ENCODE measurements around the gene RHBDL3. TPM values are rescaled to one million over a fixed set of nuclear protein-coding genes. Genes with fewer than 3 reads are reported as not detected.

Gene RHBDL3
- total RNA-seq, 1 donor, result 0.09 TPM

DNA sequence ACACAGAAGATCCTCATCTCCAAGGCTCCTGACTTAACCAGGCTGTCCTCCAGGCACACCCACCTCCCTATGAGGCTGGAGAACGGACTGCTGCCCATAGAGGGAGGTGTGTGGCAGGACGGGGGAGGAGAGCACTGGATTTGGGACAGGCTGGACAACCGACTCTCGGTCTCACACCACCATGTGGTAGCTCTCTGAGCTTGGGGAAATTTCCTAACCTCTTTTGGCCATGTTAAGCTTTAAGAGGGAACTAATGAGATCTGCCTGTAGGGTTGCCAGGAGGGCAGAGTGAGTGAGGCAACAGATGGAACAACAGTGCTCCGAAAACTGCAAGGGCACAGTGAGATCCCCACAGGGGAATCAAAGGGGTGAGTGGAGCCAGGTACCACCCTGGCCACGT, 32.7 kb downstream of the RHBDL3 start:
- DNase-seq (ENCODE audit: low read depth), result no peak

DNA sequence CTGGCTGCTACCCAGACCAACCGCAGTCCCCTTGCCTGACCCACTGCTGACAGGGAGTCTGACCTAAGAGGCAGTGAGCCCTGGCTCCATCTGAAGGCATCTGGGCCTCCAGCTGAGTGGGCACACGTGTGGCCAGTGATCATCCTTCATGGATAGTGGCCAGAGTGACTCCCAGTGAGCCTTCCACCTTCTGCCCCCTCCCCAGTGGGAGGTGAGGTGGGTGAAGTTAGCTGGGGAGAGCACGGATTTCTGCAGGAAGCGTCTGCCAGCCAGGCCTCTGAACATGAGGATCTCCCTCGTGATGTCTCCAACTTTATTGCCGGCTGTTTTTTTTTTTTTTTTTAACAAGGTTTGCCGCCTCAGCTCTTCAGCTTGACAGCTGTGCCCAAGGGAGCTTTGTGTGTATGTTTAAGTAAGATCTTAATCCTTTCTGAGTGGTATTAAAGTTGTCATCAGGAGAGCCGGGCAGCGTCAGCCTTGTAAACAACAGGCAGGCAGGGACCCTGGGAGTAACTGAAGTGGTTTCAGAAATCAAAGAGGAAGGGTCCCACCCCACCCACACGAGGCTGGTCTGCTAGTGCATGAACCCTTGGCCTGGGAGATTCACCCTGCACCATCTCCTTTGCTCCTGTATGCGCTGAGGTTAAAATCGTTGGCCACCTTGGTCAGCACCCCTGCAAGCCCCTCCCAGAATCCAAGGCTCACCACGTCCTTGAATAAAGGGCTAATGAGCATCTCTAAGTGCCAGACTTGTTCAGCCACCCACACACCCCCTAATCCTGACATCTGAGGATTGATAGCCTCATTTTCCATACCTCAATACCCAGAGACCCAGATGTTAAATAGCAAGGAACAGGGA, 33.3 kb downstream of the RHBDL3 start:
- TF ChIP-seq, protein P1, sequence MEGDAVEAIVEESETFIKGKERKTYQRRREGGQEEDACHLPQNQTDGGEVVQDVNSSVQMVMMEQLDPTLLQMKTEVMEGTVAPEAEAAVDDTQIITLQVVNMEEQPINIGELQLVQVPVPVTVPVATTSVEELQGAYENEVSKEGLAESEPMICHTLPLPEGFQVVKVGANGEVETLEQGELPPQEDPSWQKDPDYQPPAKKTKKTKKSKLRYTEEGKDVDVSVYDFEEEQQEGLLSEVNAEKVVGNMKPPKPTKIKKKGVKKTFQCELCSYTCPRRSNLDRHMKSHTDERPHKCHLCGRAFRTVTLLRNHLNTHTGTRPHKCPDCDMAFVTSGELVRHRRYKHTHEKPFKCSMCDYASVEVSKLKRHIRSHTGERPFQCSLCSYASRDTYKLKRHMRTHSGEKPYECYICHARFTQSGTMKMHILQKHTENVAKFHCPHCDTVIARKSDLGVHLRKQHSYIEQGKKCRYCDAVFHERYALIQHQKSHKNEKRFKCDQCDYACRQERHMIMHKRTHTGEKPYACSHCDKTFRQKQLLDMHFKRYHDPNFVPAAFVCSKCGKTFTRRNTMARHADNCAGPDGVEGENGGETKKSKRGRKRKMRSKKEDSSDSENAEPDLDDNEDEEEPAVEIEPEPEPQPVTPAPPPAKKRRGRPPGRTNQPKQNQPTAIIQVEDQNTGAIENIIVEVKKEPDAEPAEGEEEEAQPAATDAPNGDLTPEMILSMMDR (IDR thresholded peaks at IDR 0.05; ENCODE audit: insufficient read depth, low read length), result no peak
- H3K4me3 ChIP-seq (ENCODE audit: low read depth, low read length), result no peak overlapping the region
- DNase-seq (ENCODE audit: low read depth), result no peak

More for the DNA sequence above, 32.7 kb downstream of the RHBDL3 start:
- no peak overlapping the region for H3K4me3 ChIP-seq (ENCODE audit: low read depth, low read length)
- TF ChIP-seq, protein P1 (IDR thresholded peaks at IDR 0.05; ENCODE audit: insufficient read depth, low read length), result no peak

DNA sequence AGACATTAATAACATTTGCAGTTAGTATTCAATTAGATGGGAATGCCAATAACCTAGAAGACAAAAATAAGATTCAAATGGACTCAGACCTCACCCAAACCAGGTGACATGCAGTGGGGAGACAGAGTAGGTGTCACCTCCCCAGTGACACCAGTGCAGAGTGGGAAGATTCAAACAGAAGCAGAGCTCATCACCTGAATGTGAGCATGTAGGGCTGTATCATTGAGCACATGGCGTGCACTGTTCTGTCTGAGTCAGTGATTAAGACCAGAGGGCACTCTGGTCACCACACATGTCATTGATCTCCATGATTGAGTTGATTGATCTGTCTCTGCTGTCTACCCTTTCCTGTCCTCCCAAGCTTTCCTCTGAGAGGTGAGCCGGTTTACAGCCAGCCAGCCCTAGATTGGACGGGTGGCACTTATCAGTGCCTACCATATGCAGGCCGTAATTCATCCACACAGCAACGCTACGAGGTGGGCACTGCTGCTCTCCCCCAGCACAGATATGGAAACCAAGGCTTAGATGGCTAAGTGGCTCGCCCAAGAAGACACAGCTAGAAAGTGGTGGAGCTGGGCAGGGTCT, 34.0 kb downstream of the RHBDL3 start:
- no peak overlapping the region for H3K4me3 ChIP-seq (ENCODE audit: low read depth, low read length)
- DNase-seq (ENCODE audit: low read depth), result no peak
- TF ChIP-seq, protein P1 (IDR thresholded peaks at IDR 0.05; ENCODE audit: insufficient read depth, low read length), result no peak

DNA sequence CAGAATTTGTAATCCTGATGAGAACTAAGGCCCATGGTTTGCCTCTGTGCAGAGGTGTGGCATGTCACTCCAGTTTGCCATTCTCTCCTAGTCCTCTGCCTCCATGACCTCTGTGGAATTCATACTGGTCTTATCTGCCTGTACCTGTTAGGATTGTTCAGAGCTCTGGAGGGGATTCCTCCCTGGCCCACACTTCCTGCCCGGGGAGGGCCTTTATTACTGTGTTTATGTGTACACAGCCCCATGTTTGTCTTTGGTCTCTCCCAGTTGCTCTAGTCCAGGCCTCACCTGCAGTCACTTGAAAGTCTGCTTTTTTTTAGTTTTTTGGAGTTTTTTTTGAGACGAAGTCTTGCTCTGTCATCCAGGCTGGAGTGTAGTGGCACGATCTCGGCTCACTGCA, 36.4 kb downstream of the RHBDL3 start:
- no peak overlapping the region for H3K4me3 ChIP-seq (ENCODE audit: low read depth, low read length)
- DNase-seq (ENCODE audit: low read depth), result no peak
- TF ChIP-seq, protein P1 (IDR thresholded peaks at IDR 0.05; ENCODE audit: insufficient read depth, low read length), result no peak

DNA sequence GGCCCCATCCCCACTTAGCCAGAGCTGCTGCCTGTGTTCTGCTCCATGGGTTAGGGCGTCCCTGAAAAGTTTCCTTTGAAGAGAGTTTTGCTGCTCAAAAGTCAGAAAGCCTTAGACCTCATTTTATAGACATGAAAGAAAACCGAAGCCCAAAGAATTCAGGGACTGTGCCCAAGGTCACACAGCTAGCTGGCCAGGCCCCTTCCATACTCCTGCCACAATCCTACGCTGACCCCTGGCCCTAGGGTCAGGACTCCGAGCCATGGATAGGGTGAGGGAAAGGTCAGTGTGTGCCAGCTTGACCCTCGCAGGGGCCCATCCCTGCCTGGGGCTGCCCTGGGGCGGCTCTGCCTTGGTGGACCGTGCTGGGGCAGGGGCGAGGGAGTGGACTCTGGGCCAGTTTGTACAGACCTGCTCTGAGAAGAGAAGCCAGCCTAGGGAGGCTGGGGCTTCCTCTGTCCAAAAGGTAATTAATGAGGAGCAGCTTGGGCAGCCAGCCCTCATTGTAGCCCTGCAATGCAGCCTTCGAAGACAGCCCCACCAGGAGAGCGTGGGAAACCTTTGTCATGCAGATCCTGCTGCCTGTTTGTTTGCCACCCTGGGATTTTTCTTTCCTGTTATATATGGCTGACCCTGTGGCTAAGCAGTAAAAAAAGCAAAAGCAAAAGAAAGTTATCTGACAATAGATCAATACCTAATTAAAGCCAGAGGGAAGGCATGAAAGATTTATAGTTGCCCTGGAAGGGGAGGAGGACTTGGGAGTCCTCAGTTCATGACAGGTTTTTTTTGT, 37.4 kb downstream of the RHBDL3 start:
- DNase-seq (ENCODE audit: low read depth), result no peak
- TF ChIP-seq, protein P1 (IDR thresholded peaks at IDR 0.05; ENCODE audit: insufficient read depth, low read length), result no peak
- H3K4me3 ChIP-seq (ENCODE audit: low read depth, low read length), result no peak overlapping the region

DNA sequence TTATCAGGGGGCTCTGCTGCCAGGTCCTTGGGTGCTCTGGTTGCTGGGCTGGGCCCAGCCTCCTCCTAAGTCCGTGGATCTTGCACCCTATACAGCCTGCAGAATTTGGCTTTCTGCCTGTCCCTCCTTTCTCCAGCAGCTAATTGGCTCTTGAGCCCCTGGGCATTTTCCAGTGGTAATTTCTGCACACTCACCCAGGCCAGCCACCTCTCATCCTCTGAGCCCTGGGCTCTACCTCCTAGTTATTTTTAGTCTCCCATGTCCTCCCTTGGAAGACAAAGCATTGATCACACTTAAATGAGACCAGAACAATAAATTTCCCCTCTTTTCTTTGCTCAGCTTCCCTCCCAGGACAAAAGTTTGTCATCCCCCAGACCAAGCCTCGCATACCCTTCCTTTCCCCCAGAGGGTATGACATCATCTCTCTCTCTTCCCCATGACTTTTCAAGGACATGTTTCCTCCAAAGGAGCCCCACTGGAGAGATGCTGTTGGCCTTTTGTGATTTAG, 38.2 kb downstream of the RHBDL3 start:
- TF ChIP-seq, protein P1 (IDR thresholded peaks at IDR 0.05; ENCODE audit: insufficient read depth, low read length), result no peak
- no peak overlapping the region for H3K4me3 ChIP-seq (ENCODE audit: low read depth, low read length)
- DNase-seq (ENCODE audit: low read depth), result no peak
